Stimulated activated naive CD4-positive, alpha-beta T cell treated with Interleukin-2 at 50 U/mL for 16 hours (primary cell): ENCODE data around the gene ZFP1.
"Not testable (repeated sequence)": the region's sequence is repeated elsewhere in the genome, so short reads cannot be mapped to it uniquely, and the experiment has no call there.

Experiments used
- DNase-seq: peaks from one replicate; lab custom pipeline; 2025; lab: John Stamatoyannopoulos, UW

ZFP1 gene

GRCh38 chr16:75113541-75114121 is 34.7 kb upstream of the ZFP1 start:
- no peak for DNase-seq

- DNase-seq: no peak
Observed at GRCh38 chr16:75114179-75114945, 34.0 kb upstream of the ZFP1 start.

GRCh38 chr16:75114946-75115825 is 33.1 kb upstream of the ZFP1 start:
- no peak for DNase-seq

- no peak for DNase-seq
Observed at GRCh38 chr16:75116081-75116910, 32.0 kb upstream of the ZFP1 start, which contains the start of gene LDHD. Gene LDHD (minus strand): TSS chr16:75116780. CDS start chr16:75116720, 60 bp downstream.

- DNase-seq: no peak
Observed at GRCh38 chr16:75116911-75117245, 31.4 kb upstream of the ZFP1 start.

GRCh38 chr16:75118943-75119539 is 29.3 kb upstream of the ZFP1 start:
- DNase-seq: no peak

GRCh38 chr16:75120253-75120652 is 28.1 kb upstream of the ZFP1 start:
- no peak for DNase-seq

GRCh38 chr16:75121949-75122568 is 26.3 kb upstream of the ZFP1 start:
- no peak for DNase-seq

- no peak for DNase-seq
Observed at GRCh38 chr16:75122609-75123008, 25.7 kb upstream of the ZFP1 start.

- no peak for DNase-seq
Observed at GRCh38 chr16:75127713-75128415, 20.5 kb upstream of the ZFP1 start.

GRCh38 chr16:75129421-75130149 is 18.7 kb upstream of the ZFP1 start:
- not testable (repeated sequence) for DNase-seq

GRCh38 chr16:75130150-75130771 is 18.1 kb upstream of the ZFP1 start:
- no peak for DNase-seq

- DNase-seq: no peak
Observed at GRCh38 chr16:75131081-75131480, 17.2 kb upstream of the ZFP1 start.

- no peak for DNase-seq
Observed at GRCh38 chr16:75138233-75138632, 10.1 kb upstream of the ZFP1 start.

- DNase-seq: no peak
Observed at GRCh38 chr16:75138636-75139035, 9.7 kb upstream of the ZFP1 start.

- no peak for DNase-seq
Observed at GRCh38 chr16:75139498-75139897, 8.8 kb upstream of the ZFP1 start.

- no peak for DNase-seq
Observed at GRCh38 chr16:75143941-75144340, 4.4 kb upstream of the ZFP1 start.

GRCh38 chr16:75147968-75148310 is 385 bp upstream of the ZFP1 start:
- no peak for DNase-seq

GRCh38 chr16:75151798-75152197 is 3.5 kb downstream of the ZFP1 start:
- DNase-seq: no peak
